Brain microvascular endothelial cell (primary cell): ENCODE data around the gene TMEM63B.
"Not testable (repeated sequence)": the region's sequence is repeated elsewhere in the genome, so short reads cannot be mapped to it uniquely, and the experiment has no call there.

Source experiments
- DNase-seq: peaks from one replicate; pipeline ENCODE4 v3.0.0-alpha.2; 2020
- H3K27ac ChIP-seq: fragments of 250-450 bp; sonication (Bioruptor Pico); 2 replicates; pipeline ENCODE4 v1.5.1; 2020; ENCODE audit warnings: mild to moderate bottlenecking, moderate library complexity
- H3K27me3 ChIP-seq: fragments of 250-450 bp; sonication (Bioruptor Pico); replicated peaks from 2 replicates; pipeline ENCODE4 v1.5.1; 2020; ENCODE audit warnings: mild to moderate bottlenecking
- H3K36me3 ChIP-seq: fragments of 250-450 bp; sonication (Bioruptor Pico); replicated peaks from 2 replicates; pipeline ENCODE4 v1.5.1; 2020; ENCODE audit warnings: mild to moderate bottlenecking
- H3K4me3 ChIP-seq: 2 replicates; pipeline ENCODE4 v1.5.1; 2011; ENCODE audit warnings: low read depth, mild to moderate bottlenecking, control low read depth, low read length, moderate library complexity
- CTCF ChIP-seq: IDR thresholded peaks from 2 replicates; pipeline ENCODE4 v1.5.1; 2011; ENCODE audit warnings: low read depth, mild to moderate bottlenecking, moderate library complexity, low read length, control low read depth, inconsistent platforms; ENCODE audit errors: missing control alignments
- in situ Hi-C: cut with HindIII; loops from 2 replicates; pipeline ENCODE4 v1.10.0; 2017; ENCODE audit warnings: low sequenced_read_pairs, low pct_ligation_motif_present

The TMEM63B gene

GRCh38 chr6:44093750-44094402 is 33.5 kb upstream of the TMEM63B start:
- Histone ChIP-seq H3K27ac (no peak overlapping the region), H3K36me3 (no peaks in the 10 kb centered on the region), H3K4me3 (no peak overlapping the region), H3K27me3 (no peaks in the 10 kb centered on the region)
- no peak for TF ChIP-seq CTCF
- no peak for DNase-seq
- in situ Hi-C loops, result no loop called here

- in situ Hi-C loops, result no loop called here
- peaks cover 3% of the 10 kb centered on the region for H3K36me3 ChIP-seq
Measured at GRCh38 chr6:44094403-44095242, 32.7 kb upstream of the TMEM63B start.

GRCh38 chr6:44095243-44095623 is 32.1 kb upstream of the TMEM63B start:
- in situ Hi-C loops, H3K27ac ChIP-seq, H3K36me3 ChIP-seq, H3K4me3 ChIP-seq, DNase-seq, H3K27me3 ChIP-seq: not testable (repeated sequence)

More at GRCh38 chr6:44094403-44095242, 32.7 kb upstream of the TMEM63B start:
- no peak for DNase-seq
- no peak overlapping the region for H3K27ac ChIP-seq
- H3K27me3 ChIP-seq, result no peaks in the 10 kb centered on the region
- H3K4me3 ChIP-seq, result no peak overlapping the region
- no peak for TF ChIP-seq CTCF

- no peak overlapping the region for H3K4me3 ChIP-seq
- in situ Hi-C loops, result no loop called here
- H3K36me3 ChIP-seq, result peaks cover 11% of the 10 kb centered on the region
- TF ChIP-seq CTCF, result peak; percentile 86
- peak; percentile 59 for DNase-seq
- H3K27me3 ChIP-seq, result no peaks in the 10 kb centered on the region
- no peak overlapping the region for H3K27ac ChIP-seq
Measured at GRCh38 chr6:44096612-44097011, 30.7 kb upstream of the TMEM63B start.

GRCh38 chr6:44097782-44098317 is 29.5 kb upstream of the TMEM63B start:
- Histone ChIP-seq H3K4me3 (no peak overlapping the region), H3K36me3 (peaks cover 11% of the 10 kb centered on the region), H3K27me3 (no peaks in the 10 kb centered on the region), H3K27ac (no peak overlapping the region)
- in situ Hi-C loops, result no loop called here
- no peak for TF ChIP-seq CTCF
- no peak for DNase-seq

GRCh38 chr6:44099192-44099591 is 28.2 kb upstream of the TMEM63B start:
- no peak for DNase-seq
- Histone ChIP-seq H3K27ac (no peak overlapping the region), H3K36me3 (peaks cover 20% of the 10 kb centered on the region), H3K27me3 (no peaks in the 10 kb centered on the region), H3K4me3 (no peak overlapping the region)
- in situ Hi-C loops, result no loop called here
- no peak for TF ChIP-seq CTCF
